Liver (tissue), 9 donors: ENCODE data around the gene IL1RAPL2. TPM values are rescaled to one million over a fixed set of nuclear protein-coding genes. Genes with fewer than 3 reads are reported as not detected.

Experiments used
- DNase-seq: peaks from one replicate; pipeline ENCODE4 v3.0.0-alpha.2; 2017; ENCODE audit warnings: low spot score
- H3K27ac ChIP-seq, 2 donors: one replicate each; pipeline ENCODE4 v1.7.0; 2013; ENCODE audit warnings: inconsistent platforms in 2 of 2, low read length in 2 of 2, control low read depth in 1 of 2, low read depth in 1 of 2, mild to moderate bottlenecking in 1 of 2
- H3K27me3 ChIP-seq, 4 donors: one replicate each; pipeline versions ENCODE4 v1.6.1 to v1.7.0; 2013; ENCODE audit warnings: low read length in 3 of 4, inconsistent platforms in 1 of 4, mild to moderate bottlenecking in 1 of 4, moderate library complexity in 1 of 4; ENCODE audit not compliant: control insufficient read depth in 4 of 4, insufficient read depth in 4 of 4
- H3K36me3 ChIP-seq, 4 donors: one replicate each; pipeline versions ENCODE4 v1.6.1 to v1.7.0; 2013; ENCODE audit warnings: low read length in 3 of 4, mild to moderate bottlenecking in 3 of 4, low read depth in 1 of 4, moderate library complexity in 1 of 4; ENCODE audit not compliant: control insufficient read depth in 4 of 4, insufficient read depth in 3 of 4
- H3K4me1 ChIP-seq, 4 donors: one replicate each; pipeline versions ENCODE4 v1.6.1 to v1.7.0; 2013; ENCODE audit warnings: low read length in 3 of 4, mild to moderate bottlenecking in 3 of 4, moderate library complexity in 1 of 4; ENCODE audit not compliant: control insufficient read depth in 4 of 4, insufficient read depth in 4 of 4
- H3K4me3 ChIP-seq, 3 donors: one replicate each; pipeline versions ENCODE4 v1.6.1 to v1.7.0; 2013; ENCODE audit warnings: low read length in 3 of 3, control low read depth in 1 of 3, low read depth in 1 of 3, mild to moderate bottlenecking in 1 of 3
- H3K9ac ChIP-seq, 2 donors: one replicate each; pipeline ENCODE4 v1.7.0; 2013; ENCODE audit warnings: low read length in 2 of 2, mild to moderate bottlenecking in 2 of 2, moderate library complexity in 2 of 2, control low read depth in 1 of 2, low read depth in 1 of 2
- H3K9me3 ChIP-seq, 4 donors: one replicate each; pipeline versions ENCODE4 v1.6.1 to v1.7.0; 2013; ENCODE audit warnings: low read length in 3 of 4; ENCODE audit not compliant: control insufficient read depth in 4 of 4
- ATF3 ChIP-seq: IDR thresholded peaks from 2 replicates; pipeline ENCODE4 v1.6.1; 2016; ENCODE audit warnings: antibody characterized with exemption
- CTCF ChIP-seq: fragments of 150-350 bp; IDR thresholded peaks from 2 replicates; pipeline ENCODE4 v1.5.1; 2017; ENCODE audit warnings: improper control_type of control experiment, low read depth, low read length; ENCODE audit not compliant: missing input control
- EGR1 ChIP-seq, 2 donors: IDR thresholded peaks; 2 replicates each; pipeline ENCODE4 v1.6.1; 2016 to 2018; ENCODE audit warnings: antibody characterized with exemption in 2 of 2, low read depth in 2 of 2
- FOXA1 ChIP-seq: IDR thresholded peaks from 2 replicates; pipeline ENCODE4 v1.6.1; 2016; ENCODE audit warnings: antibody characterized with exemption
- GABPA ChIP-seq, 2 donors: IDR thresholded peaks in 1 of 2; conservative IDR thresholded peaks in 1 of 2; 2 replicates each; pipeline ENCODE4 v1.6.1; 2016; ENCODE audit warnings: antibody characterized with exemption in 2 of 2, mild to moderate bottlenecking in 1 of 2, moderate library complexity in 1 of 2
- HNF4A ChIP-seq, 2 donors: conservative IDR thresholded peaks; 2 replicates each; pipeline ENCODE4 v1.6.1; 2016; ENCODE audit warnings: antibody characterized with exemption in 2 of 2, mild to moderate bottlenecking in 2 of 2
- HNF4G ChIP-seq: IDR thresholded peaks from 2 replicates; pipeline ENCODE4 v1.6.1; 2016; ENCODE audit warnings: antibody characterized with exemption
- JUND ChIP-seq, 2 donors: IDR thresholded peaks; 2 replicates each; pipeline ENCODE4 v1.6.1; 2016; ENCODE audit warnings: antibody characterized with exemption in 2 of 2
- MAX ChIP-seq: IDR thresholded peaks from 2 replicates; pipeline ENCODE4 v1.6.1; 2016; ENCODE audit warnings: antibody characterized with exemption
- RAD21 ChIP-seq, 2 donors: IDR thresholded peaks; 2 replicates each; pipeline ENCODE4 v1.6.1; 2016; ENCODE audit warnings: antibody characterized with exemption in 2 of 2, mild to moderate bottlenecking in 2 of 2
- REST ChIP-seq: IDR thresholded peaks from 2 replicates; pipeline ENCODE4 v1.6.1; 2016; ENCODE audit warnings: antibody characterized with exemption, mild to moderate bottlenecking
- RXRA ChIP-seq, 2 donors: IDR thresholded peaks; 2 replicates each; pipeline ENCODE4 v1.6.1; 2017 to 2018; ENCODE audit warnings: antibody characterized with exemption in 2 of 2, mild to moderate bottlenecking in 1 of 2
- SP1 ChIP-seq: IDR thresholded peaks from 2 replicates; pipeline ENCODE4 v1.6.1; 2018; ENCODE audit warnings: antibody characterized with exemption, mild to moderate bottlenecking
- TAF1 ChIP-seq: conservative IDR thresholded peaks from 2 replicates; pipeline ENCODE4 v1.6.1; 2016; ENCODE audit warnings: antibody characterized with exemption, mild to moderate bottlenecking
- YY1 ChIP-seq: IDR thresholded peaks from 2 replicates; pipeline ENCODE4 v1.6.1; 2016; ENCODE audit warnings: antibody characterized with exemption, mild to moderate bottlenecking
- ZBTB33 ChIP-seq: IDR thresholded peaks from 2 replicates; pipeline ENCODE4 v1.6.1; 2016; ENCODE audit warnings: antibody characterized with exemption
- polyA plus RNA-seq, 2 donors: library from polyadenylated mRNA; stranded (reverse) in 1 of 2; unstranded in 1 of 2; fragments of 200-250 nt in 1 of 2; fragments of >200 nt in 1 of 2; fragmentation: Nextera tagmentation in 1 of 2; extraction: Ambion mirVana in 1 of 2; gene quantifications; one replicate each; pipeline versions ENCODE4 v1.2.1 to v1.2.3, GENCODE V29; 2013 to 2015
- total RNA-seq, 2 donors: library from RNA; depleted of rRNA; stranded (reverse); fragments of >200 nt; gene quantifications; one replicate each; pipeline ENCODE4 v1.2.3, GENCODE V29; 2014
- donor health status: healthy.
- donor health status: healthy.
- donor health status: healthy.
- donor health status: healthy.
- donor health status: healthy.

The IL1RAPL2 gene
- total and polyA plus RNA-seq, 4 donors, result 0.20 to 1.6 (median 0.91) TPM

GRCh38 chrX:105471597-105471996 lies 905.6 kb downstream of the IL1RAPL2 start:
- no peak for TF ChIP-seq RXRA (IDR thresholded peaks at IDR 0.05)
- no peak for TF ChIP-seq GABPA (IDR thresholded peaks at IDR 0.05 in 1 of 2, conservative IDR thresholded peaks at IDR 0.05 in 1 of 2)
- no peak for TF ChIP-seq FOXA1
- TF ChIP-seq MAX, result no peak
- TF ChIP-seq HNF4A (conservative IDR thresholded peaks at IDR 0.05), result no peak
- TF ChIP-seq CTCF, result no peak
- TF ChIP-seq HNF4G, result no peak
- no peak for TF ChIP-seq ZBTB33
- no peak for TF ChIP-seq TAF1
- TF ChIP-seq YY1, result no peak
- TF ChIP-seq ATF3, result no peak
- TF ChIP-seq EGR1 (IDR thresholded peaks at IDR 0.05; ENCODE audit: low read depth in 2 of 2), result no peak
- TF ChIP-seq REST, result no peak
- no peaks in the 10 kb centered on the region for H3K9me3 ChIP-seq
- no peak overlapping the region for H3K27ac ChIP-seq
- H3K9ac ChIP-seq, result no peak overlapping the region
- H3K36me3 ChIP-seq, result no peaks in the 10 kb centered on the region
- no peaks in the 10 kb centered on the region for H3K27me3 ChIP-seq
- no peak overlapping the region for H3K4me3 ChIP-seq
- DNase-seq, result no peak
- no peaks in the 10 kb centered on the region for H3K4me1 ChIP-seq

GRCh38 chrX:105475801-105476200 lies 909.8 kb downstream of the IL1RAPL2 start:
- Histone ChIP-seq H3K27me3 (peaks cover 0 to 1% (median 0%) of the 10 kb centered on the region in 4 donors), H3K36me3 (no peaks in the 10 kb centered on the region), H3K9me3 (no peaks in the 10 kb centered on the region), H3K4me1 (no peaks in the 10 kb centered on the region), H3K9ac (no peak overlapping the region), H3K27ac (no peak overlapping the region), H3K4me3 (no peak overlapping the region)
- DNase-seq, result no peak
- no peak for TF ChIP-seq GABPA (IDR thresholded peaks at IDR 0.05 in 1 of 2, conservative IDR thresholded peaks at IDR 0.05 in 1 of 2)
- TF ChIP-seq RAD21 (IDR thresholded peaks at IDR 0.05), result no peak
- TF ChIP-seq HNF4A (conservative IDR thresholded peaks at IDR 0.05), result no peak
- TF ChIP-seq YY1, result no peak
- TF ChIP-seq SP1, result no peak
- no peak for TF ChIP-seq HNF4G
- no peak for TF ChIP-seq FOXA1
- TF ChIP-seq JUND (IDR thresholded peaks at IDR 0.05), result no peak
- no peak for TF ChIP-seq REST
- TF ChIP-seq ZBTB33, result no peak
